Activated CD8-positive, alpha-beta memory T cell treated with anti-CD3 and anti-CD28 coated beads for 24 hours (primary cell): ENCODE measurements around the gene FXYD4.
A peak's percentile ranks its signal among the peaks of the same experiment; 100 is the strongest.
"Not testable (repeated sequence)": the region's sequence is repeated elsewhere in the genome, so short reads cannot be mapped to it uniquely, and the experiment has no call there.

Experiments
- DNase-seq: peaks from one replicate; pipeline ENCODE4 v3.0.0-alpha.2; 2020

FXYD4 gene

DNA sequence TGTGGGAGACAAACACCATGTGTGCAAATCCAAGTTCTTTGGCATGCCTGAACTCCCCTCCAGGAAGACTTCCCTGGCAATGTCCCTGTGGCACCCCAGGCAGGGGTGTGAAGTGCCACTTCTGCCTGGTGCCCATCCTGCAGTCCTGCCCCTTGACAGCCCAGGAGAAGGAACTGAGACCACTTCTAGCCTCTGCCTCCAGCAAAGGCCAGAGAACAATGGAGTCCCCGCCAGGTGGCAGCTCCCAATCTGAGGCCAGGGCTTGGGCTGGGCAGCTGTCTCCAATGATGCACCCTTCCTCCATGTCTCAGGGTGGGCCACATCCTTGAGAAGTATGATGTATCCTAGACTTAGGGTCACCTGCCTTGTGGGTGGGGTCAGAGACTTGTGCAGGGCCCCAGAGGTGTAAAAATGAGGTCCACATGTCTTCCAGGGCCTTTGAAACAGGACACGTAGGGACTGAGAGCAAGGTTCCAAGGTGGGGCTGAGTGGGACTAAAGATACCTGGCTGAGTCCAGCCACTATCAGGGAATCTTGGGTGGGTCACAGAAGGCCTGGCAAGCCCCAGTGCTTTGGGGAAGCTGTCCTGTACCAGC is 5.5 kb downstream of the FXYD4 start:
- DNase-seq = no peak

DNA sequence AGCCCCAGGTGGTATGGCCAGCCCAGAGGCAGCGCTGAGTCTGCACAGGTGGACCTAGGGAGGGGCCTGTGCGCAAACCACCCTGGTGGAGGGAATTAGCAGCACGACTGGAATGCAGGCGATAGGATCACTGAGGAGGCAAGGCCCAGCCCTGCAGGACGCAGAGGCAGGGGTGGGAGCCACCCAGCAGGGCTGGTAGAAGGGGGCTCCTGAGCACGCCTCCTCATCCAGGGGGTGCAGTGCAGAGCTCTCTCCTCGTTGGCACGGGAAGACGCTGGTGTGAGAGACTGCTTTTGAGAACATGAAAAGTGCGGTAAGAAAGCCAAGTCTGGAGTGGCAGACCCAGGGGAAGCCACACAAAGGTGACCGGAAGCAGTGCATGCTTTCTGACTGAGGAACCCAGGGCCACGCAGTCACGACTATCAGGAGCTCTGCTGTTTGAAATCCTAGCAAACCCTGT is 6.0 kb downstream of the FXYD4 start:
- DNase-seq = no peak

DNA sequence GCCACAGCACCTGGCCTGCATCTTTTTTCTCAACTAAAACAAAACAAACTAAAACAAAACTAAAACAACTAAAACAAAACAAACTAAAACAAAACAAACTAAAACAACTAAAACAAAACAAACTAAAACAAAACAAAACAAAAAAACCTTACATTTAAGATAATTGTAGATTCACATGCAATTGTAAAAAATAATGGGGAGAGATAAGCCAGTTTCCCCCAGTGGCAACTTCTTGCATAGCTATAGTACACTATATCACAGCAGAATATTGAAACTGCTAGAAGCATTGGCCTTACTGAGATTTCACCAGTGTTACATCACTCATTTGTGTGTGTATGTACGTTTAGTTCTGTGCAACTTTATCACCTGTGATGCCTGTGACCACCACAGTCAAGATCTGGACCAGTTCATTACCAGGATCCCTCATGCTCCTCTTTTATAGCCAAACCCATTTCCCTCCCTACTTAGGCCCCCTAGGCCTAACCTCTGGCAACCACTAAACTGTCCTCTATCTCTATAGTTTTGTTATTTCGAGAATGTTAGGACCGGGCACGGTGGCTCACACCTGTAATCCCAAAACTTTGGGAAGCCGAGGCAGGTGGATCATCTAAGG is 9.3 kb downstream of the FXYD4 start:
- DNase-seq = no peak

DNA sequence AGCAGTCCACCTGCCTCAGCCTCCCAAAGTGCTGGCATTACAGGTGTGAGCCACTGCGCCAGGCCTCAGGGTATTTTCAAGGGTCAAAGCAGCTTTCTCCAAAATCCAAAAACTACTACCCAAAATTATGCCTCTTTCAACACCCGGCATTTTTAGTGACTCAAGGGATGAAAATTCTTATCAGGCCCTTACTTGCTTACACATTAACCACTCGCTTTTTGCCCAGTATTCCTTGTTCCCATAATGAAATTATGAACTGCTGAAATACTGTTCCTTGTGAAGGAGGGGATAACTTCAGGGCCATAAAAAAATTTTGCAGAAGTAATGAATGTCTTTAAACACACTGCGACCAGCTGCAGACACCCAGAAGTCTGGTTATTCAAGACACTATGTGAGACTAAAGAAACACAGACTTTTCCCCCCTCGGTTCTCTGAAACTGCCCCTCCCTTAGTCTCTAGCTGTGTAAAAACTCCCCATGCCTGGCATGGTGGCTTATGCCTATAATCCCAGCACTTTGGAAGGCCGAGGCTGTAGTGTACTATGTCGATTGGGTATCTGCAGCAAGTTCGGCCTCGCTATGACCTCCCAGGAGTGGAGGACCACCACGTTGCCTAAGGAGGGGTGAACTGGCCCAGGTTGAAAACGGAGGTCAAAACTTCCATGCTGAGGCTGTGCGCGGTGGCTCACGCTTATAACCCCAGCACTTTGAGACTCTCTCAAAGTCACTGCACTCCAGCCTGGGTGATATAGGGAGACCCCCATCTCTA is 12.0 kb downstream of the FXYD4 start:
- DNase-seq = no peak

DNA sequence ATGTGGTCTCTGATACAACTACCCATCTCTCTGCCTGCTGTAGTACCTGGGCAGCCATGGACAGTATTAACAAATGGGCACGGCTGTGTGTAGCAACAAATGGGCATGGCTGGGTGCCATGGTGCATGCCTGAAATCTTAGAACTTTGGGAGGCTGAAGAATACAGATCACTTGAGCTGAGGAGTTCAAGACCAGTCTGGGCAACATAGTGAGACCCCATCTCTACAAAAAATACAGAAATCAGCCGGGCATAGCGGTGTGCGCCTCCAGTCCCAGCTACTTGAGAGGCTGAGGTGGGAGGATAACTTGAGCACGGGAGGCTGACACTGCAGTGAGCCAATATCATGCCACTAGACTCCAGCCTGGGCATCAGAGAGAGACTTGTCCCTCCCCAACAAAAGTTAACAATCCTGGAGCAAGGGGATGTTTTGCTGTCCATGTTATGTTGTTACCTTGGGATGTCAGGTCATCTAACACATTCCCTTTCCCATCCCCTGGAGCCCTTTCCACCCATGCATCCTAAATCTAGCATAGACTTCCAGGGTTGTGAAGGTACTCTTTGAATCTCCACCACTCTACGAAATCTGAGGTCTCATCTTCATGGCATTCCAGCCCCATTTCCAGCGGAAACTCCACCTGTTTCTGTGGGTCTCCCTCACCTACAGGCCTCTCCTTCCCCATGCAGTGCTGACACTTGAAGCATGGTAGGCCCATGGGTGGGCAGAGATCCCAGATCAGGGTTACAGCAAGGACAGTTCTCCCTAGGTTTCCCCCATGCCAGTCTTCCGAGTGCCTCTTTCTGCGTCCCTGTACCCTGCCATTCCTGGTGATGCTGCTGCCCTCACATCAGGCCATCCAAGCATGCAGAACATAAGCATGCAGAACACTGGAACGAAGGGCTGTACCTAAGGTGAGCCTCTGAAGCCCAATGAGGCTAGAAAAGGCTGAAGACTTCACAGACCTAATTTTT is 13.1 kb downstream of the FXYD4 start:
- DNase-seq = no peak

GRCh38 chr10:43385412-43386004 is 14.1 kb downstream of the FXYD4 start:
- DNase-seq = no peak

GRCh38 chr10:43386549-43386948 is 15.1 kb downstream of the FXYD4 start:
- DNase-seq = no peak

GRCh38 chr10:43386981-43387677 is 15.7 kb downstream of the FXYD4 start:
- no peak for DNase-seq

DNA sequence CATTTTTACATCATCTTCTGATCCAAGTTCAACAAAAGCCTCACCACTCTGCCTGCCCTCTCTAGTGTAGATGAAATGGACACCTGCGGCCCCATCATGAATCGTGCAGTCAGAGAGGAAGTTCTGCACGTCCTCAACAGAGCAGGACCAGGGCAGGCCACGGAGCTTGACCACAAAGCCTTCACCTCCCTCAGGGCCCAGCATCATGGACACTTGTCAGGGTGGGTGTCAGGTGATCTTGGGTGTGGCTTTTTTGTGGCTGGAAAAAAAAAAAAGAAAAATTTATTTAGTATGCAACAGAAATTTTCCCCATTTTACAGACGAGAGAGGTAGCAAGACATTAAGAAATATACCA is 16.2 kb downstream of the FXYD4 start:
- DNase-seq = no peak

GRCh38 chr10:43389867-43390266 is 18.4 kb downstream of the FXYD4 start:
- DNase-seq = no peak

DNA sequence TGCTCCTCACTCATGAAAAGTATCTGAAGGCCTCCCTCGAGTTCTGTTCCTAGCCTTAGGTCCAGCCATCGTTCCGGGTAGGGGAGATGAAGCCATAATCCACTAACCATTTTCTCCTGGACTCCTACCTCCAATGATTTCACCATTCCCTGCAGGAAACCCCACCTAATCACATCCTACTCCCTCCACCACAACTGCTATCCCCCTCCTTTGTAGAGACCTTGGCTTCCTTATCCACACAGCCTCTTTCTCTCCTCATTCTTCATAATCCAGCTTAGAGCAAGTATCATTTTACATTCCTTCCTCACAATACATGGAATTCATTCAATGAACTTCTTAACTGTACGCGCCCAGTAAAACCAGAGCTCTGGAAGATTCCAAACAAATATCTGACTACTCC is 18.9 kb downstream of the FXYD4 start:
- no peak for DNase-seq

DNA sequence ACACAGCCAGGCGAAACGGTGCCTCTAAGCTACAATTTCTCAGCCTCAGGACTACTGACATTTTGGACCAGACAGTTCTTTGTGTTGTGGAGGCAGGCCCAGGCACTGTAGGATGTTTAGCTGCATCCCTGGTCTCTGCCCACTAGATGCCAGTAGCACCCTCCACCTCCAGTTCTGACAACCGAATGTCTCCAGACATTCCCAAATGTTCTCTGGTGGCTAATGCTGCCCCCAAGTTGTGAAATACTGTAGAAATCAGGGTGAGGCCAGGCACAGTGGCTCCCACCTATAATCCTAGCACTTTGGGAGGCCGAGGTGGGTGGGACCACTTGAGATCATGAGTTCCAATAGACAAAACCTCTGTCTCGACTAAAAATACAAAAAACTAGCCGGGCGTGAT is 19.3 kb downstream of the FXYD4 start:
- no peak for DNase-seq

GRCh38 chr10:43391496-43391895 is 20.1 kb downstream of the FXYD4 start:
- no peak for DNase-seq

GRCh38 chr10:43392748-43393147 is 21.3 kb downstream of the FXYD4 start:
- no peak for DNase-seq

DNA sequence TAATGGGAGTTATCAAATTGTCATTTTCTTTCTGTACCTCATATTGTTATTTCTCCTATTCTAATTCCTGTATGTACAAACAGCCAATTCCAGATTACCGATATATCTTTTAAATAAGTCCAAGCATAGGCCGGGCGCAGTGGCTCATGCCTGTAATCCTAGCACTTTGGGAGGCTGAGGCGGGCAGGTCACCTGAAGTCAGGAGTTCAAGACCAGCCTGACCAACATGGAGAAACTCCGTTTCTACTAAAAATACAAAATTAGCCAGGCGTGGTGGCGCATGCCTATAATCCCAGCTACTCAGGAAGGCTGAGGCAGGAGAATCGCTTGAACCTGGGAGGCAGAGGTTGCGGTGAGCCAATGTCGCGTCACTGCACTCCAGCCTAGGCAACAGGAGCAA is 21.8 kb downstream of the FXYD4 start:
- not testable (repeated sequence) for DNase-seq

DNA sequence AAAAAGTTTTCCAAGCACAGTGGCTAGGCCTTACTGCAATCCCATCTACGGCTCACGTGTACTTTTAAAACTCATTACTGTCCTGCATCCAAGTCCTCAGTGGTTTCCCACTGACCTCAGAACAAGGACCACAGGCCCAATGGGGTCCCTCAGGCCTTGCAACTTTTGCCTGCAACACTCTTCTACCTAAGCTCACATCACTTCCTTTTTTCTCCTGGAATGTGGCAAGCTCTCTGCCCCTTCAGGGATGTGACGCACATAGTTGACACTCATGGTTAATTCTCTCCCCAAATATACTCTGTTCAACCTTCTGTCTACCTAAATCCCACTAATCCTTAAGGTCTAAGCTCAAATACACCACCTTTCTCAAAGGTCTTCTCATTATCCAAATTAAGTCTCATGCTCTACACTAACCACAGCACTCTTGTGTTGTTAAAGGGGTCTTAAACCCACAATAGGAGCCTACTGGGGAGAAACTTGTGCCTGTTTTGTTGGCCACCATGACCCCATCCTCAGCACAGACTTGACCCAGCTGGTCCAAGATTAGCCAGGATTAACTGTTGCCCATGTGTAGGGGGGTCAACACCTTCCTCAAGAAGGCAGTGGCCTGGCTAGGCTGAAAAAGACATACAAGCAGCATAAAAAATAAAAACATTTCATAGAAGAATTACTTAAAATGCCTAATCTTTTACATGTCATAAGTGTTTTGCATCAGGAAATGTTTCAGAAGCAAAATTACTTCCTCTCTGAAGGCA is 22.3 kb downstream of the FXYD4 start:
- DNase-seq = no peak

GRCh38 chr10:43394868-43395267 is 23.4 kb downstream of the FXYD4 start:
- no peak for DNase-seq

GRCh38 chr10:43395571-43396060 is 24.2 kb downstream of the FXYD4 start:
- peak; percentile 75 for DNase-seq

GRCh38 chr10:43396061-43396927 is 24.9 kb downstream of the FXYD4 start:
- peak; percentile 89 for DNase-seq
